GM23248 (cell line): ENCODE measurements around the gene NFKB1. TPM values are rescaled to one million over a fixed set of nuclear protein-coding genes. Genes with fewer than 3 reads are reported as not detected.

ENCODE experiments used
- DNase-seq: peaks from one replicate; pipeline ENCODE4 v3.0.0-alpha.2; 2015
- H2AFZ ChIP-seq: fragments of 200-600 bp; sonication (generic); 2 replicates; pipeline ENCODE4 v1.6.1; 2016; ENCODE audit warnings: antibody characterized with exemption
- H3F3A ChIP-seq: fragments of 200-600 bp; sonication (generic); 2 replicates; pipeline ENCODE4 v1.6.1; 2016; ENCODE audit warnings: mild to moderate bottlenecking, antibody characterized with exemption, mixed run types; ENCODE audit not compliant: insufficient read depth
- H3K27ac ChIP-seq: fragments of 200-600 bp; sonication (generic); 2 replicates; pipeline ENCODE4 v1.5.1; 2016; ENCODE audit warnings: mild to moderate bottlenecking
- H3K27me3 ChIP-seq: fragments of 200-600 bp; sonication (generic); replicated peaks from 2 replicates; pipeline ENCODE4 v1.6.1; 2016; ENCODE audit warnings: mild to moderate bottlenecking; ENCODE audit not compliant: insufficient read depth
- H3K36me3 ChIP-seq: fragments of 200-600 bp; sonication (generic); 2 replicates; pipeline ENCODE4 v1.6.1; 2016; ENCODE audit warnings: low read depth, mild to moderate bottlenecking
- H3K4me1 ChIP-seq: fragments of 200-600 bp; sonication (generic); 2 replicates; pipeline ENCODE4 v1.6.1; 2016; ENCODE audit warnings: mild to moderate bottlenecking; ENCODE audit not compliant: insufficient read depth
- H3K4me2 ChIP-seq: fragments of 200-600 bp; sonication (generic); one replicate; pipeline ENCODE4 v1.6.1; 2016; ENCODE audit warnings: mild to moderate bottlenecking; ENCODE audit not compliant: unreplicated experiment
- H3K4me3 ChIP-seq: fragments of 200-600 bp; sonication (generic); 2 replicates; pipeline ENCODE4 v1.5.1; 2016; ENCODE audit warnings: mild to moderate bottlenecking
- H3K79me2 ChIP-seq: fragments of 200-600 bp; sonication (generic); 2 replicates; pipeline ENCODE4 v1.6.1; 2016; ENCODE audit warnings: mild to moderate bottlenecking; ENCODE audit not compliant: insufficient read depth
- H3K9ac ChIP-seq: fragments of 200-600 bp; sonication (generic); 2 replicates; pipeline ENCODE4 v1.6.1; 2016; ENCODE audit warnings: mild to moderate bottlenecking
- H3K9me2 ChIP-seq: fragments of 200-600 bp; sonication (generic); 2 replicates; pipeline ENCODE4 v1.6.1; 2016; ENCODE audit warnings: mixed run types, mild to moderate bottlenecking, moderate library complexity; ENCODE audit not compliant: insufficient read depth
- H3K9me3 ChIP-seq: fragments of 200-600 bp; sonication (generic); one replicate; pipeline ENCODE4 v1.6.1; 2017; ENCODE audit warnings: low read depth
- H4K20me1 ChIP-seq: fragments of 200-600 bp; sonication (generic); 2 replicates; pipeline ENCODE4 v1.6.0; 2016; ENCODE audit not compliant: insufficient read depth
- EZH2 ChIP-seq: fragments of 200-600 bp; sonication (generic); IDR thresholded peaks from 2 replicates; pipeline ENCODE4 v1.6.1; 2018; ENCODE audit warnings: antibody characterized with exemption, mild to moderate bottlenecking; ENCODE audit not compliant: insufficient read depth, poor library complexity, severe bottlenecking
- EZH2phosphoT487 ChIP-seq: fragments of 200-600 bp; sonication (generic); IDR thresholded peaks from 2 replicates; pipeline ENCODE4 v1.6.1; 2018; ENCODE audit warnings: antibody characterized with exemption, moderate library complexity, mild to moderate bottlenecking, low read depth; ENCODE audit not compliant: insufficient read depth
- WGBS, 2 experiments: methylation state at CpG; one replicate each; pipeline ENCODE4 v1.1.6; 2015 to 2017; ENCODE audit warnings: low lambda C conversion rate in 2 of 2, low coverage in 1 of 2; ENCODE audit errors: missing lambda C conversion rate in 2 of 2; 5-methylcytosine and 5-hydroxymethylcytosine counted together
- in situ Hi-C: fragments of 300-500 bp; cut with MboI; formaldehyde crosslinking; loops from 2 replicates; pipeline ENCODE4 v1.15.0; 2020
- polyA plus RNA-seq: library from polyadenylated mRNA; unstranded; fragments of >200 nt; fragmentation: Nextera tagmentation; extraction: Ambion mirVana; gene quantifications from 2 replicates; pipeline ENCODE4 v1.2.1, GENCODE V29; 2016
- total RNA-seq: library from RNA; depleted of rRNA; stranded (reverse); fragments of >200 nt; shearing (Covaris generic); gene quantifications from 2 replicates; pipeline ENCODE4 v1.2.3, GENCODE V29; 2014

Gene NFKB1
- total and polyA plus RNA-seq, 2 experiments from 2014 or later: 5.8 to 30.2 TPM

DNA sequence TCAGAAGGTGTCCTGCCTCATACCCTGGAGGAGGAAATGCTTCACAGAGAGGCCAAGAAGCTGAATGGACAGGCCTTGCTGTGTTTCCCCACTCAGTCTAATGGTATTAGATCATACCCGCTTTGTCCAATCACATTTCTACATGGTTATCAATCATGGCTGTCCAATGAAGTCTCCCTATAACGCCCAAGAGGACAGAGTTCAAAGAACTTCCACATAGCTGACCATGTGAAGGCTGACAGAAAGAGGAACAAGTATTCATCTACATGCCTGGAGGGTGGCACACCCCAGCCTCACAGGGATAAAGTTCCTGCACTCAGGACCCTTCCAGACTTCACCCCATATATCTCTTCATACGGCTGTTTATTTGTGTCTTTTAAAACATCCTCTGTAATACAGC is 136.2 kb downstream of the NFKB1 start:
- no peaks in the 10 kb centered on the region for H3K9me2 ChIP-seq
- no peaks in the 10 kb centered on the region for H3K79me2 ChIP-seq
- TF ChIP-seq EZH2 (no peak), EZH2phosphoT487 (no peak)
- no peaks in the 10 kb centered on the region for H3K27me3 ChIP-seq
- no peak overlapping the region for H3K9ac ChIP-seq
- WGBS, 2 experiments: 70 to 72% methylated on average over 3 of the region's 3 CpGs
- no peak overlapping the region for H3K4me3 ChIP-seq
- no peak for DNase-seq
- no peak overlapping the region for H2AFZ ChIP-seq
- no peaks in the 10 kb centered on the region for H3K9me3 ChIP-seq
- H3K4me1 ChIP-seq: peaks cover 22% of the 10 kb centered on the region
- H4K20me1 ChIP-seq: no peaks in the 10 kb centered on the region
- H3K36me3 ChIP-seq: no peaks in the 10 kb centered on the region
- no peak overlapping the region for H3K4me2 ChIP-seq
- no peak overlapping the region for H3K27ac ChIP-seq
- in situ Hi-C loops: no loop called here
- peaks cover 7% of the 10 kb centered on the region for H3F3A ChIP-seq

GRCh38 chr4:102638621-102639020 is 137.5 kb downstream of the NFKB1 start:
- Histone ChIP-seq H3K27ac (no peak overlapping the region), H3K4me1 (peaks cover 34% of the 10 kb centered on the region), H3K4me2 (no peak overlapping the region), H3K36me3 (no peaks in the 10 kb centered on the region), H3K9me3 (no peaks in the 10 kb centered on the region), H3K27me3 (no peaks in the 10 kb centered on the region), H3K9ac (no peak overlapping the region), H3K4me3 (no peak overlapping the region), H3K9me2 (no peaks in the 10 kb centered on the region), H3K79me2 (no peaks in the 10 kb centered on the region), H2AFZ (no peak overlapping the region), H3F3A (peaks cover 19% of the 10 kb centered on the region), H4K20me1 (no peaks in the 10 kb centered on the region)
- in situ Hi-C loops: no loop called here
- WGBS, 2 experiments: 30 to 42% methylated on average over 1 of the region's 1 CpG
- no peak for DNase-seq
- no peak for TF ChIP-seq EZH2
- TF ChIP-seq EZH2phosphoT487: no peak

DNA sequence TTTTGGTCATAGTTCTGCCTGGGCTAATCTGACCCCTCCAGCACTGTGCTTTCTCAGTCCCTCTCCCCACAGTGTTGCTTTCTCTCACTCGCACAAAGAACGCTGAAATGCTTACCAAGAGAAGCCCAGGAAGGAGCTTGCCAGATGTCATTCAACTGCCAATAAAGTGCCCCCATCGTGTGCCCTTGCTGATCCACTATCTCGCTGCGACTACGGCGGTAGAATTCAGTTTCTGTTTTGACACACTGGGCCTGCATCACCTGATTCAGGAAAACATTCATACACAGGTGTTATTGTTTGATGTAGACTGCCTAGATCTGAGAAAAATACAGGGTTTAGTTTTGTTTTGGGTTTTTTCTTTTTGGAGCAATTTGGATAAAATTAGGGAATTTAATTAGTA is 138.4 kb downstream of the NFKB1 start:
- Histone ChIP-seq H3K9ac (no peak overlapping the region), H3K4me1 (peaks cover 35% of the 10 kb centered on the region), H3K4me3 (no peak overlapping the region), H4K20me1 (no peaks in the 10 kb centered on the region), H3K27ac (no peak overlapping the region), H3K9me3 (no peaks in the 10 kb centered on the region), H3K4me2 (no peak overlapping the region), H3F3A (peaks cover 27% of the 10 kb centered on the region), H3K79me2 (no peaks in the 10 kb centered on the region), H3K9me2 (no peaks in the 10 kb centered on the region), H2AFZ (no peak overlapping the region), H3K27me3 (no peaks in the 10 kb centered on the region), H3K36me3 (no peaks in the 10 kb centered on the region)
- in situ Hi-C loops: no loop called here
- TF ChIP-seq EZH2 (no peak), EZH2phosphoT487 (no peak)
- WGBS, 2 experiments: 87 to 92% methylated on average over 7 of the region's 7 CpGs
- DNase-seq: no peak

DNA sequence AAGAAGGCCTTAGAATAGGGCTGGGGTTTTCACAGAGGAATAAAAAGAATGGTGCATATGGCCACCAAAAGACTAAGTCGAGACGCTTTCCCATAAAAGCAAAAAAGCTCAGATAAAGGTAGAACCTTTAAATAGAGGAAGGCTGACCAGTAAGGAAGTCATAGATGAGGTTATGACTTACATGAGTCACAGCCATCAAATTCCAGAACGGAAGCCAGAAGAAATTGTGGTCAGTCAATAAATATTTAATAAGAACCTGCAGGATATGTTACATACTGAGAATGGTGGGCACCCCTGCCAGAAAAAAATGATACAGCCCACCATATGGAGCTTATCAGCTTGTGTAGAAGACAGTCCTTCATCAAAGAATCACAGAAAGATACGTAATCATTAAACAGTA is 139.5 kb downstream of the NFKB1 start:
- Histone ChIP-seq H2AFZ (no peak overlapping the region), H3F3A (peaks cover 27% of the 10 kb centered on the region), H3K9me3 (no peaks in the 10 kb centered on the region), H3K27ac (no peak overlapping the region), H3K4me1 (peaks cover 35% of the 10 kb centered on the region), H3K4me2 (peak overlapping the region; percentile 20), H3K4me3 (no peak overlapping the region), H3K36me3 (no peaks in the 10 kb centered on the region), H3K27me3 (no peaks in the 10 kb centered on the region), H3K9me2 (no peaks in the 10 kb centered on the region), H3K79me2 (no peaks in the 10 kb centered on the region), H4K20me1 (no peaks in the 10 kb centered on the region), H3K9ac (no peak overlapping the region)
- WGBS, 2 experiments: 72 to 74% methylated on average over 4 of the region's 4 CpGs
- in situ Hi-C loops: no loop called here
- no peak for TF ChIP-seq EZH2phosphoT487
- TF ChIP-seq EZH2: no peak
- DNase-seq: peak; percentile 57

DNA sequence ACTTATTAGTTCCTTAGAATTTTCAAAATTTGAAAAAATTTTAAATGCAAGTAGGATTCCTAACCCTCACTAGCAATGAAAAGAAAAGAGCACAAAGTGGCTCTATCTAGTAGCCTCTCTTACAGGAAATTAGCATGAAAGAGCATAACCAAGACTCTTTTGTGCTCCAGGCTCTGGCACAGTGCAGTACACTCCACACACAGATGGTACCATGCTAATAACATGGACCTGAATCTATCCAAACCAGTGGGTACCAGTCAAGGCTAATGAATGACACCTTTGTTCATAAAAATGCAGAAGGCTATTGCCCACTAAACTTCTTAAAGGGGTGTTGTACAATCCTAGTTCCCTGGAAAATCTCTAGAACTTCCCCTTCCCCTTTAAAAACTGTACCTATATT is 140.6 kb downstream of the NFKB1 start:
- H3F3A ChIP-seq: peaks cover 27% of the 10 kb centered on the region
- H3K9me3 ChIP-seq: no peaks in the 10 kb centered on the region
- no peaks in the 10 kb centered on the region for H4K20me1 ChIP-seq
- H3K79me2 ChIP-seq: no peaks in the 10 kb centered on the region
- DNase-seq: no peak
- H3K27ac ChIP-seq: no peak overlapping the region; the same call in 1 of the 2 replicates
- H3K9ac ChIP-seq: no peak overlapping the region
- H3K9me2 ChIP-seq: no peaks in the 10 kb centered on the region
- TF ChIP-seq EZH2phosphoT487 (no peak), EZH2 (no peak)
- in situ Hi-C loops: no loop called here
- no peaks in the 10 kb centered on the region for H3K27me3 ChIP-seq
- H3K4me3 ChIP-seq: no peak overlapping the region
- H3K4me1 ChIP-seq: peaks cover 35% of the 10 kb centered on the region
- H3K4me2 ChIP-seq: no peak overlapping the region
- H3K36me3 ChIP-seq: no peaks in the 10 kb centered on the region
- no peak overlapping the region for H2AFZ ChIP-seq
